A549 (cell line): ENCODE data around the gene TBC1D22A. TPM values are rescaled to one million over a fixed set of nuclear protein-coding genes. Genes with fewer than 3 reads are reported as not detected.

Experiments
- ATAC-seq, 2 experiments: fragments of 200-7000 bp in 1 of 2; fragments of >200 bp in 1 of 2; cut with Nextera tagmentation in 1 of 2; cut with Tn5 transposase in 1 of 2; 3 replicates each; pipeline versions ENCODE4 v1.8.0 to v1.9.1; 2018 to 2020; ENCODE audit warnings: mild to moderate bottlenecking in 1 of 2, moderate library complexity in 1 of 2
- CTCF ChIA-PET: fragments of 300-600 bp; sonication (Branson Sonifier 250); formaldehyde crosslinking; extraction: SDS; loops from one replicate; lab custom pipeline; 2021; ENCODE audit warnings: antibody characterized with exemption, inconsistent platforms; lab: Yijun Ruan, JAX
- POLR2A ChIA-PET: fragments of 350-600 bp; formaldehyde crosslinking; extraction: SDS; loops from one replicate; lab custom pipeline; 2021; ENCODE audit warnings: antibody characterized with exemption, inconsistent platforms; lab: Yijun Ruan, JAX
- DNase-seq, 2 experiments: peaks; one replicate each; pipeline versions ENCODE4 v3.0.0 to v3.0.0-alpha.2; 2011 to 2016; ENCODE audit warnings: low read depth in 1 of 2, low spot score in 1 of 2
- FAIRE-seq: peaks from 2 replicates; lab custom pipeline; 2011; peaks lifted over from hg19 to GRCh38; lab: Jason Lieb, UNC
- H3K27ac ChIP-seq, 2 experiments: fragments of >200 bp; sonication (Bioruptor Twin); formaldehyde crosslinking; 3 replicates each; pipeline ENCODE4 v1.5.1; 2016 to 2017
- H3K4me1 ChIP-seq: fragments of >200 bp; sonication (Bioruptor Twin); formaldehyde crosslinking; 3 replicates; pipeline ENCODE4 v1.6.1; 2016
- H3K4me2 ChIP-seq: fragments of >200 bp; sonication (Bioruptor Twin); formaldehyde crosslinking; 3 replicates; pipeline ENCODE4 v1.6.1; 2016
- H3K4me3 ChIP-seq: fragments of >200 bp; sonication (Bioruptor Twin); formaldehyde crosslinking; 3 replicates; pipeline ENCODE4 v1.5.1; 2016
- H3K9me3 ChIP-seq: fragments of >200 bp; sonication (Bioruptor Twin); formaldehyde crosslinking; 3 replicates; pipeline ENCODE4 v1.6.1; 2016
- ATOH8 ChIP-seq: fragments of 250-450 bp; sonication (Bioruptor Pico); IDR thresholded peaks from 2 replicates; pipeline ENCODE4 v1.5.0; 2020; ENCODE audit warnings: low read depth, mild to moderate bottlenecking, moderate library complexity
- BCL3 ChIP-seq: fragments of >200 bp; sonication (Bioruptor Twin); formaldehyde crosslinking; IDR thresholded peaks from 3 replicates; pipeline ENCODE4 v1.6.1; 2016
- CBX2 ChIP-seq: fragments of 200-600 bp; sonication (generic); IDR thresholded peaks from 2 replicates; pipeline ENCODE4 v1.6.1; 2016; ENCODE audit warnings: low read depth, mild to moderate bottlenecking, borderline replicate concordance
- CHD2 ChIP-seq: fragments of 150-350 bp; IDR thresholded peaks from 2 replicates; pipeline ENCODE4 v1.6.1; 2014; ENCODE audit warnings: low read length; ENCODE audit not compliant: partially characterized antibody
- CHD4 ChIP-seq: fragments of 200-600 bp; sonication (generic); IDR thresholded peaks from 2 replicates; pipeline ENCODE4 v1.6.1; 2016; ENCODE audit warnings: antibody characterized with exemption, mild to moderate bottlenecking, borderline replicate concordance
- E2F6 ChIP-seq: IDR thresholded peaks from 2 replicates; pipeline ENCODE4 v1.6.1; 2012; ENCODE audit warnings: low read depth, borderline replicate concordance
- EHMT2 ChIP-seq: fragments of 200-600 bp; sonication (generic); IDR thresholded peaks from 2 replicates; pipeline ENCODE4 v1.6.1; 2016; ENCODE audit warnings: antibody characterized with exemption, low read depth, mild to moderate bottlenecking, moderate library complexity
- ELK1 ChIP-seq: fragments of 150-350 bp; IDR thresholded peaks from 2 replicates; pipeline ENCODE4 v1.6.1; 2014; ENCODE audit warnings: low read depth, mild to moderate bottlenecking, low read length
- EP300 ChIP-seq, 2 experiments: fragments of >200 bp; sonication (Bioruptor Twin); formaldehyde crosslinking; IDR thresholded peaks; 2 replicates in 1 of 2; 3 replicates in 1 of 2; pipeline ENCODE4 v1.6.1; 2016 to 2017
- FOSB ChIP-seq: fragments of 250-450 bp; sonication (Bioruptor Pico); IDR thresholded peaks from 2 replicates; pipeline ENCODE4 v1.5.0; 2020; ENCODE audit warnings: mild to moderate bottlenecking, moderate library complexity
- HMGXB4 ChIP-seq: fragments of 250-450 bp; sonication (Bioruptor Pico); IDR thresholded peaks from 2 replicates; pipeline ENCODE4 v1.5.0; 2021; ENCODE audit warnings: mild to moderate bottlenecking, moderate library complexity, borderline replicate concordance
- HOXA7 ChIP-seq: fragments of 250-450 bp; sonication (Bioruptor Pico); IDR thresholded peaks from 2 replicates; pipeline ENCODE4 v1.5.0; 2020; ENCODE audit warnings: mild to moderate bottlenecking, moderate library complexity
- HOXB5 ChIP-seq: fragments of 250-450 bp; sonication (Bioruptor Pico); IDR thresholded peaks from 2 replicates; pipeline ENCODE4 v1.5.0; 2020; ENCODE audit warnings: mild to moderate bottlenecking, moderate library complexity
- JUN ChIP-seq, 2 experiments: fragments of >200 bp; sonication (Bioruptor Twin); formaldehyde crosslinking; IDR thresholded peaks; 2 replicates in 1 of 2; 3 replicates in 1 of 2; pipeline ENCODE4 v1.6.1; 2016 to 2017
- KDM5A ChIP-seq: fragments of 200-600 bp; sonication (generic); IDR thresholded peaks from 2 replicates; pipeline ENCODE4 v1.6.1; 2016; ENCODE audit warnings: antibody characterized with exemption, mild to moderate bottlenecking
- NPAS2 ChIP-seq: fragments of 250-450 bp; sonication (Bioruptor Pico); IDR thresholded peaks from 2 replicates; pipeline ENCODE4 v1.8.0; 2022; ENCODE audit warnings: mild to moderate bottlenecking, moderate library complexity, borderline replicate concordance
- PBX3 ChIP-seq: IDR thresholded peaks from 2 replicates; pipeline ENCODE4 v1.6.1; 2012
- POLR2A ChIP-seq: IDR thresholded peaks from 2 replicates; pipeline ENCODE4 v1.6.1; 2012; ENCODE audit warnings: mild to moderate bottlenecking, low read length
- RAD21 ChIP-seq, 2 experiments: fragments of >200 bp in 1 of 2; sonication (Bioruptor Twin) in 1 of 2; formaldehyde crosslinking in 1 of 2; IDR thresholded peaks in 1 of 2; conservative IDR thresholded peaks in 1 of 2; 2 replicates in 1 of 2; 3 replicates in 1 of 2; pipeline ENCODE4 v1.6.1; 2012 to 2018; ENCODE audit warnings: inconsistent platforms in 1 of 2
- RARB ChIP-seq: fragments of 250-450 bp; sonication (Bioruptor Pico); IDR thresholded peaks from 2 replicates; pipeline ENCODE4 v1.8.0; 2021; ENCODE audit warnings: mild to moderate bottlenecking, moderate library complexity
- SREBF2 ChIP-seq: fragments of 450-650 bp; IDR thresholded peaks from 2 replicates; pipeline ENCODE4 v1.6.1; 2014; ENCODE audit warnings: mild to moderate bottlenecking, moderate library complexity
- TP53 ChIP-seq: fragments of 250-450 bp; sonication (Bioruptor Pico); IDR thresholded peaks from 2 replicates; pipeline ENCODE4 v1.5.0; 2021; ENCODE audit warnings: mild to moderate bottlenecking, moderate library complexity
- USF2 ChIP-seq: fragments of 450-650 bp; IDR thresholded peaks from 2 replicates; pipeline ENCODE4 v1.6.1; 2014; ENCODE audit warnings: antibody characterized with exemption
- ZFP36 ChIP-seq: fragments of 450-650 bp; IDR thresholded peaks from 2 replicates; pipeline ENCODE4 v1.6.1; 2014; ENCODE audit warnings: borderline replicate concordance; ENCODE audit not compliant: partially characterized antibody
- ZNF302 ChIP-seq: fragments of 250-450 bp; sonication (Bioruptor Pico); IDR thresholded peaks from 2 replicates; pipeline ENCODE4 v1.9.0; 2021; ENCODE audit warnings: inconsistent platforms, mild to moderate bottlenecking, moderate library complexity
- WGBS: methylation state at CpG from one replicate; pipeline ENCODE4 v1.1.6; 2017; ENCODE audit errors: missing lambda C conversion rate; 5-methylcytosine and 5-hydroxymethylcytosine counted together
- polyA plus RNA-seq, 4 experiments: library from polyadenylated mRNA; depleted of rRNA in 3 of 4; stranded (reverse); fragments of >200 nt; fragmentation: RNase III in 1 of 4; extraction: RNeasy Plus Mini Kit Qiagen cat#74134 plus additional on column Dnase treatment in 1 of 4; gene quantifications; 2 replicates in 3 of 4; 3 replicates in 1 of 4; pipeline ENCODE4 v1.2.3, GENCODE V29; 2011 to 2017

TBC1D22A gene
- polyA plus RNA-seq, 2 of the 4 experiments (the other 2 are of a cell fraction) = 8.9 to 10.8 TPM

GRCh38 chr22:47005506-47006408, 243.3 kb downstream of the TBC1D22A start:
- WGBS = 94% methylated on average over 8 of the region's 8 CpGs
- DNase-seq (no peak), FAIRE-seq (no peak), ATAC-seq (no peak)
- Histone ChIP-seq H3K4me1 (no peaks in the 10 kb centered on the region), H3K9me3 (no peaks in the 10 kb centered on the region), H3K27ac (no peak overlapping the region), H3K4me3 (no peak overlapping the region), H3K4me2 (no peak overlapping the region)
- POLR2A ChIA-PET = no interaction called here
- TF ChIP-seq NPAS2 (CRISPR knock-in tag) = no peak
- TF ChIP-seq FOSB = no peak
- TF ChIP-seq BCL3 = no peak
- no peak for TF ChIP-seq EP300 (IDR thresholded peaks at IDR 0.05)
- TF ChIP-seq POLR2A = no peak
- no peak for TF ChIP-seq HOXA7 (CRISPR knock-in tag)
- no peak for TF ChIP-seq CHD4
- no peak for TF ChIP-seq KDM5A
- TF ChIP-seq USF2 = no peak
- TF ChIP-seq RARB (CRISPR knock-in tag) = no peak
- CTCF ChIA-PET = no interaction called here

- CTCF ChIA-PET = no interaction called here
- TF ChIP-seq CBX2 = no peak
- TF ChIP-seq HOXB5 (CRISPR knock-in tag) = no peak
- TF ChIP-seq JUN (IDR thresholded peaks at IDR 0.05) = no peak
- TF ChIP-seq E2F6 = no peak
- TF ChIP-seq ZFP36 = no peak
- no peak for TF ChIP-seq RARB (CRISPR knock-in tag)
- TF ChIP-seq RAD21 (conservative IDR thresholded peaks at IDR 0.05 in 1 of 2, IDR thresholded peaks at IDR 0.05 in 1 of 2) = no peak
- TF ChIP-seq ZNF302 (CRISPR knock-in tag) = no peak
- TF ChIP-seq ATOH8 (CRISPR knock-in tag) = no peak
- TF ChIP-seq TP53 (CRISPR knock-in tag) = no peak
- TF ChIP-seq FOSB = no peak
- TF ChIP-seq CHD2 = no peak
- no peak for TF ChIP-seq HMGXB4 (CRISPR knock-in tag)
- TF ChIP-seq HOXA7 (CRISPR knock-in tag) = no peak
- no peak for TF ChIP-seq SREBF2
- no peak for TF ChIP-seq POLR2A
- TF ChIP-seq PBX3 = no peak
- TF ChIP-seq ELK1 = no peak
- TF ChIP-seq USF2 = no peak
- TF ChIP-seq EHMT2 = no peak
- 89% methylated on average over 10 of the region's 15 CpGs for WGBS
- Histone ChIP-seq H3K4me2 (no peak overlapping the region), H3K9me3 (no peaks in the 10 kb centered on the region), H3K27ac (no peak overlapping the region), H3K4me3 (no peak overlapping the region), H3K4me1 (no peaks in the 10 kb centered on the region)
- POLR2A ChIA-PET = no interaction called here
- FAIRE-seq (no peak), ATAC-seq (no peak), DNase-seq (no peak)
Observed at GRCh38 chr22:47006433-47006832, 244.0 kb downstream of the TBC1D22A start.
